HG02623 (cell line): ENCODE measurements around the gene PAPPA.

Source experiments
- ATAC-seq: cut with Tn5 transposase; IDR thresholded peaks from one replicate; pipeline ENCODE4 v1.9.1; 2021; ENCODE audit warnings: moderate library complexity; ENCODE audit not compliant: unreplicated experiment

PAPPA gene

GRCh38 chr9:116377179-116377798 is 223.7 kb downstream of the PAPPA start:
- ATAC-seq, result no peak

- no peak for ATAC-seq
Observed at GRCh38 chr9:116378873-116379272, 225.3 kb downstream of the PAPPA start.

GRCh38 chr9:116379821-116380220 is 226.2 kb downstream of the PAPPA start:
- no peak for ATAC-seq

GRCh38 chr9:116380496-116380995 is 227.0 kb downstream of the PAPPA start:
- ATAC-seq, result no peak

- no peak for ATAC-seq
Observed at GRCh38 chr9:116381350-116381749, 227.8 kb downstream of the PAPPA start.

GRCh38 chr9:116382053-116382452 is 228.5 kb downstream of the PAPPA start:
- no peak for ATAC-seq

GRCh38 chr9:116383133-116383532 is 229.5 kb downstream of the PAPPA start:
- ATAC-seq, result no peak

GRCh38 chr9:116383936-116384335 is 230.3 kb downstream of the PAPPA start:
- no peak for ATAC-seq

GRCh38 chr9:116387934-116388698 is 234.5 kb downstream of the PAPPA start:
- peak; percentile 32 for ATAC-seq

- no peak for ATAC-seq
Observed at GRCh38 chr9:116389541-116390302, 236.1 kb downstream of the PAPPA start.

GRCh38 chr9:116390303-116391228 is 237.0 kb downstream of the PAPPA start:
- ATAC-seq, result peak; percentile 76

GRCh38 chr9:116391306-116391900 is 237.8 kb downstream of the PAPPA start:
- no peak for ATAC-seq

- ATAC-seq, result no peak
Observed at GRCh38 chr9:116393198-116393597, 239.6 kb downstream of the PAPPA start.

- ATAC-seq, result no peak
Observed at GRCh38 chr9:116394070-116394469, 240.5 kb downstream of the PAPPA start.

GRCh38 chr9:116394894-116395698 is 241.5 kb downstream of the PAPPA start:
- no peak for ATAC-seq

- ATAC-seq, result no peak
Observed at GRCh38 chr9:116395699-116396037, 242.1 kb downstream of the PAPPA start.

- ATAC-seq, result no peak
Observed at GRCh38 chr9:116403171-116403570, 249.6 kb downstream of the PAPPA start.

- ATAC-seq, result no peak
Observed at GRCh38 chr9:116404228-116404627, 250.6 kb downstream of the PAPPA start.

- no peak for ATAC-seq
Observed at GRCh38 chr9:116405321-116405720, 251.7 kb downstream of the PAPPA start.
